GM23248 (cell line): ENCODE data around the gene IPO4.

Experiments
- EZH2 ChIP-seq: fragments of 200-600 bp; sonication (generic); IDR thresholded peaks from 2 replicates; pipeline ENCODE4 v1.6.1; 2018; ENCODE audit warnings: antibody characterized with exemption, mild to moderate bottlenecking; ENCODE audit not compliant: insufficient read depth, poor library complexity, severe bottlenecking
- EZH2phosphoT487 ChIP-seq: fragments of 200-600 bp; sonication (generic); IDR thresholded peaks from 2 replicates; pipeline ENCODE4 v1.6.1; 2018; ENCODE audit warnings: antibody characterized with exemption, moderate library complexity, mild to moderate bottlenecking, low read depth; ENCODE audit not compliant: insufficient read depth

- no peak for TF ChIP-seq EZH2
- no peak for TF ChIP-seq EZH2phosphoT487
Observed at GRCh38 chr14:24159777-24160498, 28.7 kb downstream of the IPO4 start.
